Body of pancreas (tissue), 4 donors: Measurements from ENCODE around the gene OST4.

Experiments
- CTCF ChIP-seq, 7 experiments: fragments of 450-650 bp in 4 of 7; fragments of 200-600 bp in 3 of 7; sonication (generic) in 3 of 7; IDR thresholded peaks; one replicate each; pipeline ENCODE4 v1.5.1; 2016 to 2019; ENCODE audit warnings: antibody characterized with exemption in 7 of 7
- POLR2A ChIP-seq, 3 donors: fragments of 450-650 bp; IDR thresholded peaks; one replicate each; pipeline ENCODE4 v1.6.1; 2016; ENCODE audit warnings: antibody characterized with exemption in 3 of 3, mild to moderate bottlenecking in 2 of 3

- TF ChIP-seq CTCF (IDR thresholded peaks at IDR 0.05): no peak
- no peak for TF ChIP-seq POLR2A (IDR thresholded peaks at IDR 0.05)
Measured at GRCh38 chr2:27097341-27097740, 25.9 kb upstream of the OST4 start.
